ENCODE data around the gene MBD3L4.

The MBD3L4 gene

DNA sequence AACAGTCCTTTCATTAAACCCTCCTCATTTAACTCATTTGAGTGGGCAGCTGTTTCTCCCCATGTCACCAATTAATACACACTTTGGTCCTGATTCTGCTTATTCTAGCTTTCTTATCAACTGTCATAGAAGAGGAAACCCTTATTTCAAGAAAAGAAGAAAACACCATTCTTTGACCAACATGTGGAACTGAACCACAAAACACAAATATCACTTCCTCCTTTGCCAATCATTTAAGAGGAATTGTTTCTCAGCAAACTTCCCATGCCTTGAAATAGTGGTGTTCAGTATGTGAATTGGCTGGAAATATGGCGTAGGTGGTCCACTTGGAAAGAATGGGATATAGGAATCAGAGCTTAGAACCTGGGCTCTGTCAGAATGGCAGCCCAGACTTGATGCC lies 39.2 kb downstream of the MBD3L4 start:
- TF ChIP-seq CTCF (IDR thresholded peaks at IDR 0.05; ENCODE audit: low read length) = no peak
- TF ChIP-seq EZH2 (optimal IDR thresholded peaks at IDR 0.05; ENCODE audit: low read depth, low read length) = no peak
- no peak for TF ChIP-seq EZH2phosphoT487 (IDR thresholded peaks at IDR 0.05; ENCODE audit: low read length)
- no peaks in the 10 kb centered on the region for H3K9me2 ChIP-seq (replicated peaks; ENCODE audit: insufficient read depth, low read length)
- no peaks in the 10 kb centered on the region for H4K20me1 ChIP-seq (ENCODE audit: insufficient read depth, low read length)
- no peak overlapping the region for H3K27ac ChIP-seq (ENCODE audit: low read length)
- H3K79me2 ChIP-seq (ENCODE audit: low read length) = no peaks in the 10 kb centered on the region
- no peak overlapping the region for H3K4me3 ChIP-seq (ENCODE audit: low read length)
- no peaks in the 10 kb centered on the region for H3K9me3 ChIP-seq (replicated peaks; ENCODE audit: insufficient read depth, low read length)
- no peak overlapping the region for H3K4me2 ChIP-seq (ENCODE audit: low read depth, low read length)
- no peak overlapping the region for H2AFZ ChIP-seq (ENCODE audit: low read length)
- H3K9ac ChIP-seq (ENCODE audit: low read length) = no peak overlapping the region
- no peaks in the 10 kb centered on the region for H3K4me1 ChIP-seq (ENCODE audit: low read length)
- H3F3A ChIP-seq (ENCODE audit: insufficient read depth, low read length) = no peaks in the 10 kb centered on the region
- DNase-seq = no peak
- H3K36me3 ChIP-seq (replicated peaks; ENCODE audit: insufficient read depth, low read length) = no peaks in the 10 kb centered on the region
- peaks cover 68% of the 10 kb centered on the region for H3K27me3 ChIP-seq (replicated peaks; ENCODE audit: insufficient read depth, low read length)

GRCh38 chr19:7000333-7000732 lies 39.6 kb downstream of the MBD3L4 start:
- Histone ChIP-seq H3K27me3 (replicated peaks; ENCODE audit: insufficient read depth, low read length) (peaks cover 72% of the 10 kb centered on the region), H3K9me2 (replicated peaks; ENCODE audit: insufficient read depth, low read length) (no peaks in the 10 kb centered on the region), H3F3A (ENCODE audit: insufficient read depth, low read length) (no peaks in the 10 kb centered on the region), H3K9ac (ENCODE audit: low read length) (no peak overlapping the region), H3K9me3 (replicated peaks; ENCODE audit: insufficient read depth, low read length) (no peaks in the 10 kb centered on the region), H3K27ac (ENCODE audit: low read length) (no peak overlapping the region), H4K20me1 (ENCODE audit: insufficient read depth, low read length) (no peaks in the 10 kb centered on the region), H3K4me1 (ENCODE audit: low read length) (no peaks in the 10 kb centered on the region), H3K4me2 (ENCODE audit: low read depth, low read length) (no peak overlapping the region), H3K36me3 (replicated peaks; ENCODE audit: insufficient read depth, low read length) (no peaks in the 10 kb centered on the region), H2AFZ (ENCODE audit: low read length) (no peak overlapping the region), H3K79me2 (ENCODE audit: low read length) (no peaks in the 10 kb centered on the region), H3K4me3 (ENCODE audit: low read length) (no peak overlapping the region)
- DNase-seq = no peak
- TF ChIP-seq CTCF (IDR thresholded peaks at IDR 0.05; ENCODE audit: low read length) (no peak), EZH2phosphoT487 (IDR thresholded peaks at IDR 0.05; ENCODE audit: low read length) (no peak), EZH2 (optimal IDR thresholded peaks at IDR 0.05; ENCODE audit: low read depth, low read length) (no peak)

GRCh38 chr19:6999933-7000332 lies 40.0 kb downstream of the MBD3L4 start:
- H3K9me3 ChIP-seq (replicated peaks; ENCODE audit: insufficient read depth, low read length) = no peaks in the 10 kb centered on the region
- no peaks in the 10 kb centered on the region for H3K4me1 ChIP-seq (ENCODE audit: low read length)
- no peak for DNase-seq

More at GRCh38 chr19:6999933-7000332, 40.0 kb downstream of the MBD3L4 start:
- Histone ChIP-seq H4K20me1 (ENCODE audit: insufficient read depth, low read length) (no peaks in the 10 kb centered on the region), H3K4me2 (ENCODE audit: low read depth, low read length) (no peak overlapping the region), H3F3A (ENCODE audit: insufficient read depth, low read length) (no peaks in the 10 kb centered on the region), H3K9ac (ENCODE audit: low read length) (no peak overlapping the region), H3K9me2 (replicated peaks; ENCODE audit: insufficient read depth, low read length) (no peaks in the 10 kb centered on the region), H3K36me3 (replicated peaks; ENCODE audit: insufficient read depth, low read length) (no peaks in the 10 kb centered on the region), H2AFZ (ENCODE audit: low read length) (no peak overlapping the region), H3K27ac (ENCODE audit: low read length) (no peak overlapping the region), H3K27me3 (replicated peaks; ENCODE audit: insufficient read depth, low read length) (peaks cover 72% of the 10 kb centered on the region), H3K4me3 (ENCODE audit: low read length) (no peak overlapping the region), H3K79me2 (ENCODE audit: low read length) (no peaks in the 10 kb centered on the region)
- TF ChIP-seq EZH2phosphoT487 (IDR thresholded peaks at IDR 0.05; ENCODE audit: low read length) (no peak), EZH2 (optimal IDR thresholded peaks at IDR 0.05; ENCODE audit: low read depth, low read length) (no peak), CTCF (IDR thresholded peaks at IDR 0.05; ENCODE audit: low read length) (no peak)

Measured in MM.1S (cell line).